ENCODE measurements around the gene EXOG.

GRCh38 chr3:38457111-38458003 is 38.8 kb upstream of the EXOG start:
- TF ChIP-seq CTCF (IDR thresholded peaks at IDR 0.05) (no peak), POLR2A (IDR thresholded peaks at IDR 0.05) (no peak)
